Esophagus muscularis mucosa (tissue), 4 donors: ENCODE measurements around the gene CABLES1. TPM values are rescaled to one million over a fixed set of nuclear protein-coding genes. Genes with fewer than 3 reads are reported as not detected.

ENCODE experiments used
- DNase-seq: peaks from one replicate; pipeline ENCODE4 v3.0.0-alpha.2; 2017; ENCODE audit errors: extremely low spot score
- H3K27ac ChIP-seq, 4 donors: fragments of 200-600 bp; sonication (generic); replicated peaks in 1 of 4; 1 replicate in 3 of 4; 2 replicates in 1 of 4; pipeline ENCODE4 v1.5.1; 2016 to 2019; ENCODE audit warnings: mild to moderate bottlenecking in 1 of 4
- H3K27me3 ChIP-seq, 4 donors: fragments of 200-600 bp; sonication (generic); one replicate each; pipeline versions ENCODE4 v1.5.1 to v1.6.0; 2016 to 2019
- H3K36me3 ChIP-seq, 4 donors: fragments of 200-600 bp; sonication (generic); one replicate each; pipeline ENCODE4 v1.5.1; 2016 to 2019
- H3K4me1 ChIP-seq, 4 donors: fragments of 200-600 bp; sonication (generic); one replicate each; pipeline ENCODE4 v1.5.1; 2016 to 2019
- H3K4me3 ChIP-seq, 4 donors: fragments of 200-600 bp; sonication (generic); 1 replicate in 2 of 4; 2 replicates in 2 of 4; pipeline ENCODE4 v1.5.1; 2016 to 2019; ENCODE audit warnings: mild to moderate bottlenecking in 4 of 4, moderate library complexity in 1 of 4
- H3K9me3 ChIP-seq, 4 donors: fragments of 200-600 bp; sonication (generic); 1 replicate in 3 of 4; 2 replicates in 1 of 4; pipeline ENCODE4 v1.5.1; 2016 to 2019
- EP300 ChIP-seq: sonication (generic); formaldehyde crosslinking; IDR thresholded peaks from one replicate; pipeline ENCODE4 v1.6.1; 2017; ENCODE audit warnings: antibody characterized with exemption
- POLR2A ChIP-seq: fragments of 450-650 bp; IDR thresholded peaks from one replicate; pipeline ENCODE4 v1.6.1; 2017; ENCODE audit warnings: antibody characterized with exemption, moderate library complexity, mild to moderate bottlenecking, low read depth
- POLR2AphosphoS5 ChIP-seq, 2 donors: sonication (generic); formaldehyde crosslinking; IDR thresholded peaks; one replicate each; pipeline ENCODE4 v1.6.1; 2017; ENCODE audit warnings: antibody characterized with exemption in 2 of 2
- WGBS: methylation state at CpG from one replicate; pipeline ENCODE4 v1.1.5; 2018; 5-methylcytosine and 5-hydroxymethylcytosine counted together
- intact Hi-C: fragments of 100-400 bp; cut with DNase I; formaldehyde crosslinking; loops from one replicate; pipeline ENCODE4 v1.15.1; 2023
- total RNA-seq, 4 donors: library from RNA; depleted of rRNA; stranded (reverse); fragments of >200 nt; gene quantifications; one replicate each; pipeline versions ENCODE4 v1.1.0 to v1.2.1, GENCODE V29; 2016
- TF ChIP-seq, protein P1 (sequence below), 3 experiments: fragments of 200-600 bp in 2 of 3; fragments of 450-650 bp in 1 of 3; sonication (generic) in 2 of 3; IDR thresholded peaks; one replicate each; pipeline ENCODE4 v1.5.1; 2017 to 2019; ENCODE audit warnings: antibody characterized with exemption in 3 of 3, mild to moderate bottlenecking in 2 of 3, moderate library complexity in 1 of 3

Gene CABLES1
- total RNA-seq, 4 donors from 2014 or later = 3.8 to 8.3 (median 6.4) TPM

DNA sequence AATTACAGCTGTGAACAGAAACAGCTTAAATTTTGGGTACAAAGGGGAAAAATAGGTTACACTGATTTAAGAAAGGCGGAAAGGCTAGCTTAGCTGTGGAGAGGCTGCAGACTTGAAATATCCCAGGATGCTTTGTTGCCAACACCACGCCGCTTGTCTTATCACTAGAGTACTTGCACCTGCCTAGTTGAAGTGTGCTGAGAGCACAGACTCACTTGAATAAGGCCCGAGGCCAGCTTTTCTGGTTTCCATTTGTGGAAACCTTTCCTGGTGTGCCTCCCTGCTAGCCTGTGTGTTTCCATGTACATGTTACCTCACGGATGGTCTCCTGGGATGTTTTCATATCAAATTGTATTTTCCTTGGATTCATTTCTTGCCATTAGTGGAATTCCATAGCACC lies 3.2 kb downstream of the CABLES1 start:
- Histone ChIP-seq H3K4me1 (peaks cover 17 to 63% (median 60%) of the 10 kb centered on the region in 4 donors), H3K36me3 (no peaks in the 10 kb centered on the region), H3K9me3 (no peaks in the 10 kb centered on the region), H3K27me3 (peaks cover 5 to 55% (median 7%) of the 10 kb centered on the region in 4 donors), H3K27ac (no peak overlapping the region), H3K4me3 (no peak overlapping the region)
- DNase-seq = no peak
- intact Hi-C loops = no loop called here
- TF ChIP-seq EP300 = no peak
- no peak for TF ChIP-seq POLR2A
- no peak for TF ChIP-seq POLR2AphosphoS5 (IDR thresholded peaks at IDR 0.05)
- TF ChIP-seq, protein P1, sequence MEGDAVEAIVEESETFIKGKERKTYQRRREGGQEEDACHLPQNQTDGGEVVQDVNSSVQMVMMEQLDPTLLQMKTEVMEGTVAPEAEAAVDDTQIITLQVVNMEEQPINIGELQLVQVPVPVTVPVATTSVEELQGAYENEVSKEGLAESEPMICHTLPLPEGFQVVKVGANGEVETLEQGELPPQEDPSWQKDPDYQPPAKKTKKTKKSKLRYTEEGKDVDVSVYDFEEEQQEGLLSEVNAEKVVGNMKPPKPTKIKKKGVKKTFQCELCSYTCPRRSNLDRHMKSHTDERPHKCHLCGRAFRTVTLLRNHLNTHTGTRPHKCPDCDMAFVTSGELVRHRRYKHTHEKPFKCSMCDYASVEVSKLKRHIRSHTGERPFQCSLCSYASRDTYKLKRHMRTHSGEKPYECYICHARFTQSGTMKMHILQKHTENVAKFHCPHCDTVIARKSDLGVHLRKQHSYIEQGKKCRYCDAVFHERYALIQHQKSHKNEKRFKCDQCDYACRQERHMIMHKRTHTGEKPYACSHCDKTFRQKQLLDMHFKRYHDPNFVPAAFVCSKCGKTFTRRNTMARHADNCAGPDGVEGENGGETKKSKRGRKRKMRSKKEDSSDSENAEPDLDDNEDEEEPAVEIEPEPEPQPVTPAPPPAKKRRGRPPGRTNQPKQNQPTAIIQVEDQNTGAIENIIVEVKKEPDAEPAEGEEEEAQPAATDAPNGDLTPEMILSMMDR (IDR thresholded peaks at IDR 0.05) = no peak
- WGBS = 79% methylated on average over 5 of the region's 5 CpGs

DNA sequence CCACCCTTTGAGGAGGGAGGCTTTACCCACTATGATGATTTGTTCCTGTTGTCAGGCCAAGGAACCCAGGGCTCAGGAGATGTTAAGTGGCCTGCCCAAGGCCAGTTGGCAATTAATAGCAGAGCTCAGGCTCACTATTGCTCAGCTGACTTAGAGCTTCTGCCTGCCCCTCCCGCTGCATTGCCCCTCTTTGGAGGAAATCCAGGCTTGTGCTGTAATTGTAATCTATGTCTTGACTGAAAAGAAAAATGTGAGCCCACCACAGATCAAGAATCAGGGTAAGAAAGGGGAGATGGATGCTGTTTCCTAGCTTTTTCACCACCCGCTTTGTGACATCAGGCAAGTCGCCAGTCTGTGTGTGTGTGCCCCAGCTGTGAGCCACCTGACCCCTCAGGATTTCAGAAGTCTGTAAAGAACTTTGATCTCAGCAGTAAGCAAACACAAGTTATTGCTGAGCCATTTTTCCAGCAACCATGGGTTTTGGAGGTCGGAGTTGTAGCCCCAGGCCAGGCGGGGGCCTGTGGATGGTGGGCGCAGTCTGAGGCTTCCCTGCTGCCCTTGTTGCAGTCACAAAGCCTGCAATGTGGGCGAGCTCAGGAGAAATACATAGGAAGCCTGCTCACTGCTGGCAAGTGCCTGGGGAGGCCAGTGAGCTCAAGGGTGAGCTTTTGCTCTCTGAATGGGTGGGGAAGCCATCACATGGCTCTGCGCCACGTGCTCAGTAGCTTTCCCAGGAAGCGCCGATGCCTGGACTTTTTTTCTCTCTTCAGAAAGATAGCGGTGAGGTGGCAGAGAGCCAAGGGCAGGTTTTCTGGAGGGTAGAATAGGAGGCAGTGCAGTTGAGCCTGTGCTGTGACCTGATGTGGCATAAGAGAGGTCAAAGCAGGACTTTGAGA lies 6.1 kb downstream of the CABLES1 start:
- DNase-seq = no peak
- Histone ChIP-seq H3K9me3 (no peaks in the 10 kb centered on the region), H3K27ac (peak overlapping the region in 3 of 4 donors; percentile 9 to 20 (median 13)), H3K27me3 (peaks cover 0 to 38% (median 5%) of the 10 kb centered on the region in 4 donors), H3K4me1 (peaks cover 6 to 54% (median 48%) of the 10 kb centered on the region in 4 donors), H3K4me3 (no peak overlapping the region), H3K36me3 (no peaks in the 10 kb centered on the region)
- intact Hi-C loops = no loop called here
- WGBS = 84% methylated on average over 12 of the region's 12 CpGs
- TF ChIP-seq, protein P1 (IDR thresholded peaks at IDR 0.05) = no peak
- TF ChIP-seq POLR2AphosphoS5 (IDR thresholded peaks at IDR 0.05) (no peak), EP300 (no peak), POLR2A (no peak)

DNA sequence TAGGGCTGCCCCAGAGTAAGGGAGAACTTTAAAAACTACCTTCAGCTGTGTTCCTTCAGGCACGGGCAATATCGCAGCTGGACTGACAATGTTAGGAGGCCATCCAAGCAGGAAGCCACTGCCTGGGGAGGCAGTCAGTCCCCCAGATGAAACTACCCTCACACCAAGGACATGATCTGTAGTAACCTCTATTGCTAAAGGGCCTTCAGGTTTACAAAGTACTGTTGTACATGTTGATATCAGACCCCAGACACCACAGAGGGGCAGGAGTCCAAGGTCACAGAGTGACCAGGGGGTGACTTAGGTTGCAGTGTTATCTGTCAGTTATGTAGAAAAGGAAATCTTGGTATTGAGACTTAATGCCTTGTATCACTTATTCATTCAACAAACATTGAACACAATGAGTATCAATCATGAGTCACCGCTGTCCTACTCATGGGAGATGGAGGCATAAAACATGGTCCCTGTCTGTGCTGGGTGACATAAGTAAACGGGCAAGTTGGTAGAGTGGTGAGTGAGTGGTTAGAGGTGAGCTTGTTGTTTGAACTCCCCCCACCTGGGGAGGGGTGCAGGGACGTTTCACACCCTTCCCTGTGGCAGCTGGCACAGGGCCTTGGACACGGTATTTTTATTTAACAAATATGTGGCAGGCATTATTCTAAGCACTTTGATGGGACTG lies 7.1 kb downstream of the CABLES1 start:
- intact Hi-C loops = no loop called here

DNA sequence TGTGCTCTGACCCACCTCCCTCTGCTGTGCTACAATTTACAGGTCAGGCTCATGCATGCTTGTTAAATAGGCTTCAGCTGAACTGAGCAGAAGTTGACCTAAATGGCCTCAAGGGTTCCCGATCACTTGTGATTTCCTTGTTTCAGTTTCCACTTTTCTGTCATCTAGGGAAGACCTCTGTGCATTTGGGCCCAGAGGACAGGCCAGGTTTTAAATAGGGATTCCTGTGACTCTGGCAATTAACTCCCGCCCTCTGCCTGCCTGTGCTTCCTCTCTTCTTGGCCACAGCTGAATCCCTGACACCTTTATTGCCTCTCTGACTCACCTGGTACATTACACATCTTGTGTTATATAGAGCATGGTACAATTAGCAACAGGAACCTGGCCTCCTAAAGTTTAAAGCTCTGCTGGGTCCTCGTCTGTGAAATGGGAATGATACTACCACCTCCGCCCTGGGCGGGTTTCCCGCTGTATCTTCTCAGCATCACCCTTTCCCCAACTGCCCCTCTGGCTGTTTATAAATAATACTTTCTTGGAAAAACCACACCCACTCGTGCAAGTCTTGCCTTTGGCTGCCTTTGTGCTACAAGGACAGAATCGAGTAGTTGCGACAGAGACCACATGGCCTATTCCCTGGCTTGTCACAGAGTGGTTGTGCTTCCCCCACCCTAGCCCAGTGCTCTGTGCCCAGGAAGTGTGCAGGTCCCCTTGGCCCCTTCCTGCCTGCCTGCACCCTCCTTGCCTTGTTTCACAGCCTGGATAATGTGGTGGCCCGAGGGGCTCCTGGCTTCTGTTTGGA lies 7.9 kb downstream of the CABLES1 start:
- Histone ChIP-seq H3K4me3 (no peak overlapping the region), H3K27me3 (peaks cover 0 to 19% (median 0%) of the 10 kb centered on the region in 4 donors), H3K4me1 (peaks cover 6 to 36% (median 32%) of the 10 kb centered on the region in 4 donors), H3K9me3 (no peaks in the 10 kb centered on the region), H3K36me3 (no peaks in the 10 kb centered on the region), H3K27ac (peak overlapping the region; percentile 43 to 63 (median 54))
- DNase-seq = no peak
- TF ChIP-seq POLR2AphosphoS5 (IDR thresholded peaks at IDR 0.05) = peak in 1 of 2 donors; percentile 14
- TF ChIP-seq, protein P1 (IDR thresholded peaks at IDR 0.05) = no peak
- 72% methylated on average over 10 of the region's 10 CpGs for WGBS
- intact Hi-C loops = no loop called here

More for the DNA sequence above, 7.1 kb downstream of the CABLES1 start:
- peak overlapping the region in 3 of 4 donors; percentile 30 to 63 (median 52) for H3K27ac ChIP-seq
- DNase-seq = no peak
- 82% methylated on average over 4 of the region's 6 CpGs for WGBS
- H3K36me3 ChIP-seq = no peaks in the 10 kb centered on the region
- H3K9me3 ChIP-seq = no peaks in the 10 kb centered on the region
- peaks cover 6 to 44% (median 39%) of the 10 kb centered on the region in 4 donors for H3K4me1 ChIP-seq
- peaks cover 0 to 27% (median under 1%) of the 10 kb centered on the region in 4 donors for H3K27me3 ChIP-seq
- no peak for TF ChIP-seq POLR2AphosphoS5 (IDR thresholded peaks at IDR 0.05)
- TF ChIP-seq EP300 = no peak
- TF ChIP-seq, protein P1 (IDR thresholded peaks at IDR 0.05) = no peak
- TF ChIP-seq POLR2A = no peak
- H3K4me3 ChIP-seq = no peak overlapping the region
